Uterus (tissue), 2 donors: ENCODE data around the gene CDKAL1.

Experiments
- POLR2A ChIP-seq, 2 donors: fragments of 450-650 bp; IDR thresholded peaks; one replicate each; pipeline ENCODE4 v1.6.1; 2016; ENCODE audit warnings: antibody characterized with exemption in 2 of 2, mild to moderate bottlenecking in 1 of 2, moderate library complexity in 1 of 2
- TF ChIP-seq, protein P1 (sequence below), 4 experiments: fragments of 200-600 bp in 2 of 4; fragments of 450-650 bp in 2 of 4; sonication (generic) in 2 of 4; IDR thresholded peaks; one replicate each; pipeline ENCODE4 v1.5.1; 2016 to 2019; ENCODE audit warnings: antibody characterized with exemption in 4 of 4, mild to moderate bottlenecking in 2 of 4, moderate library complexity in 1 of 4

DNA sequence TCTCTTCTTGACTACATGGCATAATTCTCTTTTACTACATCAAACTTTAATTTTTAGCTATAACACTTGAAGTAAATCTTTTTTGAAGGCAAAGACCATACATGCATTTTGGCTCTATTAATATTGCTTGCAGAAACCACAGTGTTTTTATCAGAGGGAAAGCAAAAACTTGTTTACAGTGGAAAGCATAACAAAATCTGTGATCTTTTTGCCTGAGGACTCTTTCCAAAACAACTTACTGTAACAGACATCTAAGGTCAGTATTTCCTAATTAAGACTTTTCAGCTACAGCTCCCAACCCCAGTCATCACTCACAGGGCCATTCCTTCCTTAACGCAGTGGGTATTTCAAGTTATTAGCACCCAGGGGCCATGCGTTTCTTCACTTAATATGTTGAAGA lies 274.7 kb downstream of the CDKAL1 start:
- TF ChIP-seq, protein P1, sequence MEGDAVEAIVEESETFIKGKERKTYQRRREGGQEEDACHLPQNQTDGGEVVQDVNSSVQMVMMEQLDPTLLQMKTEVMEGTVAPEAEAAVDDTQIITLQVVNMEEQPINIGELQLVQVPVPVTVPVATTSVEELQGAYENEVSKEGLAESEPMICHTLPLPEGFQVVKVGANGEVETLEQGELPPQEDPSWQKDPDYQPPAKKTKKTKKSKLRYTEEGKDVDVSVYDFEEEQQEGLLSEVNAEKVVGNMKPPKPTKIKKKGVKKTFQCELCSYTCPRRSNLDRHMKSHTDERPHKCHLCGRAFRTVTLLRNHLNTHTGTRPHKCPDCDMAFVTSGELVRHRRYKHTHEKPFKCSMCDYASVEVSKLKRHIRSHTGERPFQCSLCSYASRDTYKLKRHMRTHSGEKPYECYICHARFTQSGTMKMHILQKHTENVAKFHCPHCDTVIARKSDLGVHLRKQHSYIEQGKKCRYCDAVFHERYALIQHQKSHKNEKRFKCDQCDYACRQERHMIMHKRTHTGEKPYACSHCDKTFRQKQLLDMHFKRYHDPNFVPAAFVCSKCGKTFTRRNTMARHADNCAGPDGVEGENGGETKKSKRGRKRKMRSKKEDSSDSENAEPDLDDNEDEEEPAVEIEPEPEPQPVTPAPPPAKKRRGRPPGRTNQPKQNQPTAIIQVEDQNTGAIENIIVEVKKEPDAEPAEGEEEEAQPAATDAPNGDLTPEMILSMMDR (IDR thresholded peaks at IDR 0.05): no peak
- TF ChIP-seq POLR2A (IDR thresholded peaks at IDR 0.05): no peak
